HepG2 (cell line): ENCODE results near the gene VMO1. TPM values are rescaled to one million over a fixed set of nuclear protein-coding genes. Genes with fewer than 3 reads are reported as not detected.
A peak's percentile ranks its signal among the peaks of the same experiment; 100 is the strongest.

Source experiments
- ATAC-seq: fragments of 200-7000 bp; cut with Tn5 transposase; 3 replicates; pipeline ENCODE4 v1.9.1; 2020; ENCODE audit warnings: mild to moderate bottlenecking, moderate library complexity
- BruUV-seq: library from RNA; stranded (reverse); fragments of 400-500 nt; replicated peaks from 2 replicates; lab custom pipeline; 2021; lab: Mats Ljungman, UMichigan
- CTCF ChIA-PET: fragments of 300-600 bp; formaldehyde crosslinking; extraction: SDS; loops from one replicate; lab custom pipeline; 2021; ENCODE audit warnings: low total read pairs, inconsistent platforms, low intra/inter-chr PET ratio; lab: Yijun Ruan, JAX
- POLR2A ChIA-PET: fragments of 350-600 bp; sonication (Branson Sonifier 250); formaldehyde crosslinking; loops from one replicate; lab custom pipeline; 2020; ENCODE audit warnings: antibody characterized with exemption, inconsistent platforms; lab: Yijun Ruan, JAX
- DNase-seq: peaks from one replicate; pipeline ENCODE4 v3.0.0-alpha.2; 2015; ENCODE audit warnings: low spot score
- FAIRE-seq: peaks from 3 replicates; lab custom pipeline; 2011; peaks lifted over from hg19 to GRCh38; lab: Jason Lieb, UNC
- H2AFZ ChIP-seq: one replicate; pipeline ENCODE4 v1.6.1; 2011; ENCODE audit warnings: low read length, inconsistent platforms
- H3K27ac ChIP-seq: fragments of 300-600 bp; 3 replicates; pipeline ENCODE4 v1.8.0; 2011; ENCODE audit warnings: mixed run types, mild to moderate bottlenecking, mixed read lengths, low read length, inconsistent platforms; ENCODE audit not compliant: insufficient read depth; ENCODE audit errors: extremely low read length
- H3K27me3 ChIP-seq, 2 experiments: fragments of 200-600 bp in 1 of 2; 2 replicates in 1 of 2; 3 replicates in 1 of 2; pipeline versions ENCODE4 v1.6.0 to v1.8.0; 2011; ENCODE audit warnings: low read length in 2 of 2, mild to moderate bottlenecking in 2 of 2, moderate library complexity in 2 of 2, inconsistent platforms in 1 of 2; ENCODE audit not compliant: insufficient read depth in 2 of 2, control insufficient read depth in 1 of 2
- H3K36me3 ChIP-seq, 2 experiments: fragments of 200-600 bp in 1 of 2; replicated peaks in 1 of 2; 2 replicates in 1 of 2; 3 replicates in 1 of 2; pipeline versions ENCODE4 v1.5.1 to v1.8.0; 2011; ENCODE audit warnings: low read length in 2 of 2, inconsistent platforms in 1 of 2; ENCODE audit not compliant: insufficient read depth in 2 of 2, control insufficient read depth in 1 of 2
- H3K4me1 ChIP-seq: 2 replicates; pipeline ENCODE4 v1.5.1; 2012; ENCODE audit warnings: low read length, inconsistent platforms; ENCODE audit not compliant: insufficient read depth
- H3K4me2 ChIP-seq: 2 replicates; pipeline ENCODE4 v1.6.0; 2011; ENCODE audit warnings: low read depth, low read length, inconsistent platforms
- H3K4me3 ChIP-seq, 3 experiments: fragments of 200-600 bp in 1 of 3; sonication (generic), shearing (Covaris generic) in 1 of 3; replicated peaks in 1 of 3; 2 replicates each; pipeline ENCODE4 v1.5.1; 2011 to 2016; ENCODE audit warnings: low read length in 3 of 3, inconsistent platforms in 2 of 3, low read depth in 2 of 3, mild to moderate bottlenecking in 2 of 3, control low read depth in 1 of 3, mixed read lengths in 1 of 3; ENCODE audit not compliant: insufficient read depth in 1 of 3
- H3K79me2 ChIP-seq: one replicate; pipeline ENCODE4 v1.6.1; 2011; ENCODE audit warnings: low read length, inconsistent platforms; ENCODE audit not compliant: insufficient read depth
- H3K9ac ChIP-seq: 2 replicates; pipeline ENCODE4 v1.6.0; 2011; ENCODE audit warnings: mild to moderate bottlenecking, low read depth, low read length, inconsistent platforms; ENCODE audit not compliant: insufficient read depth
- H3K9me3 ChIP-seq: 2 replicates; pipeline ENCODE4 v1.5.1; 2012; ENCODE audit warnings: mild to moderate bottlenecking, low read length
- H4K20me1 ChIP-seq: 2 replicates; pipeline ENCODE4 v1.6.0; 2011; ENCODE audit warnings: inconsistent platforms, mild to moderate bottlenecking, low read length, moderate library complexity; ENCODE audit not compliant: insufficient read depth
- FOXA1 ChIP-seq, 2 experiments: fragments of 450-650 bp in 1 of 2; sonication (generic) in 1 of 2; formaldehyde crosslinking in 1 of 2; IDR thresholded peaks; 2 replicates each; pipeline versions ENCODE4 v1.4.0 to v1.6.1; 2016 to 2020; ENCODE audit warnings: missing genetic modification reagents in 1 of 2
- ZNF773 ChIP-seq: sonication (generic); formaldehyde crosslinking; IDR thresholded peaks from 2 replicates; pipeline ENCODE4 v1.4.0; 2020; ENCODE audit warnings: missing genetic modification reagents, borderline replicate concordance
- WGBS: methylation state at CpG from one replicate; pipeline ENCODE4 v1.1.6; 2017; ENCODE audit warnings: low lambda C conversion rate; 5-methylcytosine and 5-hydroxymethylcytosine counted together
- in situ Hi-C: cut with HindIII; loops from 2 replicates; pipeline ENCODE4 v1.10.0; 2017; ENCODE audit warnings: low pct_unique_long_range_greater_than_20kb; ENCODE audit not compliant: extremely low pct_ligation_motif_present
- intact Hi-C: fragments of 100-400 bp; cut with micrococcal nuclease; formaldehyde crosslinking; loops from one replicate; pipeline ENCODE4 v1.10.0; 2022; ENCODE audit not compliant: unreplicated experiment
- polyA plus RNA-seq, 8 experiments: library from polyadenylated mRNA; depleted of rRNA in 3 of 8; stranded (reverse) in 7 of 8; unstranded in 1 of 8; fragments of >200 nt; fragmentation: Illumina TruSeq in 4 of 8; extraction: Trizol in 4 of 8; gene quantifications; 2 replicates each; pipeline versions ENCODE4 v1.2.1 to v1.2.3, GENCODE V29; 2011 to 2016; ENCODE audit warnings: low read depth in 4 of 8, missing spikeins in 1 of 8, mixed read lengths in 1 of 8; ENCODE audit not compliant: insufficient read depth in 1 of 8
- total RNA-seq, 5 experiments: library from RNA; depleted of rRNA; stranded (reverse); fragments of >200 nt; fragmentation: Illumina TruSeq; extraction: Trizol; gene quantifications; 2 replicates each; pipeline ENCODE4 v1.2.3, GENCODE V29; 2016; ENCODE audit warnings: low read depth in 1 of 5

The VMO1 gene
- total and polyA plus RNA-seq, 2 of the 13 experiments (the other 11 are each of a cell fraction or from before 2014, with no cell fraction given), result not detected

DNA sequence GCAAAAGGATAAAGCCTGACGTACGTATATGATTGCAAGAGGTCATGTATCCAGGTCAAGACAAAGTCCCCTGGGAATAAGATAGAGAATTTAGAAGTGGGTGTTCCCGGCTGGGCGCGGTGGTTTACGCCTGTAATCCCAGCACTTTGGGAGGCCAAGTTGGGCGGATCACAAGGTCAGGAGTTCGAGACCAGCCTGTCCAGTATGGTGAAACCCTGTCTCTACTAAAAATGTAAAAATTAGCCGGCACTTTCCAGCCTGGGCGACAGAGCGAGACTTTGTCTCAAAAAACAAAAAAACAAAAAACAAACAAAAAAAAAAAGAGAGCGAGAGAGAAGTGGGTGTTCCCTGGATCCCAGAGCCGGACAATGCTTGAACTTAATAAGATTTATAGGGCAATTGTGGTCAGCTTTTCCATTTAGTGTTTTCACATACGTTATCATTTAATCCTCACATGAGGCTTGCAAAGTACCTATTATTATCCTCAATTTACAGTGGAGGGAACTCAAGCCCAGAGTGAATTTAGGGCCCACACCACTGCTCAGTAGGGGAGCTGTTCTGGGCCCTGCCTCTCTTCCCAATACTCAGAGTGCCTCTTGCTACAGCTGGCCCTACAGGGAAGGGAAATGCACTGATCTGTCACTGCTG is 2.1 kb upstream of the VMO1 start (continued):
- TF ChIP-seq ZNF773 (CRISPR knock-in tag), result no peak
- TF ChIP-seq, all 625 proteins: peak for 43

DNA sequence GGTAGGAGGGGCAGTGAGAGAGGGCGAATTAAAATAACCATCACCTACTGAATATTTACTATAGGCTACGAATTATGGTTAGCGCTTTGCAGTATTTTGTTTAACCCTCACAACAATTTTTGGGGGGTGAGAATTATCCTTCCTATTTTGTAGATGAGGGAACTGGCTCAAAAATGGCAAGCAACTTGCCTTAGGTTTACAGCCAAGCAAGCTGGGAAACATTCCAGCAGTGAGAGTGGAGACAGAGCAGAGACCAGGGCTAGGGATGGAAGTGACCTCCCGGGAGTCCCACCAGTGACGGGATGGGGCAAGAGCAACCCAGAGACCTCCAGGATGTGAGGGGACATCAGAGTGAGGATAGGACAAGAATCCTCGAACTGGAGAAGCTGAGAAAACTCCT is 352 bp upstream of the VMO1 start:
- intact Hi-C loops, result no loop called here
- Histone ChIP-seq H2AFZ (no peak overlapping the region), H3K36me3 (peaks cover 5 to 8% of the 10 kb centered on the region in 2 experiments; a peak in 4 of 5 replicates), H3K4me1 (peaks cover 28% of the 10 kb centered on the region)
- POLR2A ChIA-PET, result interaction anchor here (1.2 to 6.4 kb wide), 4 partner anchors 10 to 77 kb away, joined by 3 to 317 read pairs (median 64); partner anchors contain the start of genes ARRB2, PSMB6 and TM4SF5
- TF ChIP-seq FOXA1 (IDR thresholded peaks at IDR 0.05) (no peak), FOXA1 (CRISPR knock-in tag; IDR thresholded peaks at IDR 0.05) (no peak)
- TF ChIP-seq, all 625 proteins: peak for 0
- ATAC-seq (no peak), FAIRE-seq (no peak), DNase-seq (no peak)
- CTCF ChIA-PET, result interaction anchor here (1.3 kb wide), 1 partner anchor 100 kb away, joined by 4 read pairs; no protein-coding TSS in a partner anchor
- no TSS peak for BruUV-seq
- Histone ChIP-seq H3K9me3 (no peaks in the 10 kb centered on the region), H3K4me3 (no peak overlapping the region), H4K20me1 (no peaks in the 10 kb centered on the region), H3K27ac (peak overlapping the region; percentile 96), H3K27me3 (no peaks in the 10 kb centered on the region; a peak in 1 of 5 replicates), H3K9ac (peak overlapping the region; percentile 34; the same call in 1 of the 2 replicates), H3K4me2 (no peak overlapping the region), H3K79me2 (peaks cover 15% of the 10 kb centered on the region)
- in situ Hi-C loops, result loop anchor here (10.0 kb wide), 1 partner anchor 52 kb away; the partner anchor contains the start of genes CXCL16, MED11 and ZMYND15
- WGBS, result 82% methylated on average over 6 of the region's 6 CpGs
